HG03575 (cell line): ENCODE measurements around the gene IDI2.
"Not testable (repeated sequence)": the region's sequence is repeated elsewhere in the genome, so short reads cannot be mapped to it uniquely, and the experiment has no call there.

Experiments
- ATAC-seq: cut with Tn5 transposase; IDR thresholded peaks from one replicate; pipeline ENCODE4 v1.9.1; 2021; ENCODE audit not compliant: unreplicated experiment, insufficient number of reproducible peaks, low FRiP score; ENCODE audit errors: extremely low read depth

The IDI2 gene

DNA sequence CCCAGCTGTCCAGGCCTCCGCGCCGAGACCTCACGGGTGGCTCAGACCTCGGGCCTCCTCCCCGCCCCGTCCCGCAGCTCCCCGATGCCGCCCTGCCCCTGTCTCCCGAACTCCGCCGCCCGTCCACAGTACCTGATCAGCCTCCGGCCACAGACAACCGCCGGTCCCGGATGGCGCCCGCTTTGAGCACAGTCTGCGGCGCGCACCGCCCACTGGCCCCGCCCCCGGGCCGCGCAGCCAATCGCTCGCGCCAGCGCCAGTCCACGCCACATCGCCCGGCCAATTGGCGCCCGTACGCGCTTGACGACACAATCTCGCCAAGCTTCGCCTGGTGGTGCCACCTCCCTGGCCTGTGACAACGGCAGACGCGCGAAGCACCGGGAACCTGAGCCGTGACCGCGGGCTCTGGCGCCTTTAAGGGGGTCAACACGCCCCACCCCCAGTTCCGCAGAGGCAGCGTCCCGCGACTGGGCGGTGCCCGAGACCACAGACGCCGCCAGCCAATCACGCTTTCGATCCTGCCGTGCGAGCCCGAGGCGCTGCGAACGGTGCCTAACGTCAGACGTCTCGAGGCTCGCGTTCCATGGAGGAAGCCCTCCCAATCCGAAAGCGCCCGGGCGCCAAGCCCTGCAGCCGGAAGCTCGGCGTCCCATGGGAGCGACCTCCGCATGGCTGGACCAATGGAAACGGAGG is 23.2 kb upstream of the IDI2 start, which contains the start of gene IDI1:
Gene IDI1 (minus strand): TSS at position 388 of the 693 bp plus-strand sequence. CDS start 116 bp downstream, at position 272.
- ATAC-seq = peak; percentile 61

DNA sequence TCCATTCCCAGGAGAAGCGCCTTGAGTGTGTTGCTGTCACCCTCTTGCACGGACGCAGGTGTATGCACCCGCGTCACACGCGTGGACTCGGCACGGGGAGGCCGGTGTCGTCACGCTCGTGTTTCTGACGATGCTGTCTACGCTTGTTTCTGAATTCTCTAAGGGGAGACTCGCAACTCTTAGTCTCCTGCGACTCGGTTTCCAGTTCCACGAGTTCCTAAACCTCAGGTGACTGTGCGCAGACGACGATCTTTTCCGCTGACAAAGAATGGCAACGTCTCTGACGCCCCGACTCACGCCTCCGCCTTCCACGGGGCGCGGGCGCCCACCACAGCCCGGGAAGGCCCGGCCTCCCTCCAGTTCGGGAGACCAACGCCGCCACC is 22.7 kb upstream of the IDI2 start:
- no peak for ATAC-seq

DNA sequence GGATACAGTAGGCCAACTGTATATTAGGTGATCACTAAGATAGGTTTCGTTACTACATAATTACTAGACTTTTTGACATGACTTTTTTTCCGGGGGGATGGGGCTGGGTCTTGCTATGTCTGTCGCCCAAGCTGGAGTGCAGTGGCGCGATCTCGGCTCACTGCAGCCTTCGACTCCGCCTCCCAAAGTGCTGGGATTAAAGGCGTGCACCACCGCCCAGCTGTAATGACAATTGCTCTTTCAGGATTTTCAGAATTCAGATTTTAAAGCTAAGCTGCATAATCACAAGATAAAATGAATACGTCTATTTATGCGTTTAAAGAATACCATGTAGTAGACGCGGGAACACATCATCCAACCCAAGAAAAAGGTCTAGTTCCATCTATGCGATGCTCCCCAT is 22.3 kb upstream of the IDI2 start:
- ATAC-seq = no peak

DNA sequence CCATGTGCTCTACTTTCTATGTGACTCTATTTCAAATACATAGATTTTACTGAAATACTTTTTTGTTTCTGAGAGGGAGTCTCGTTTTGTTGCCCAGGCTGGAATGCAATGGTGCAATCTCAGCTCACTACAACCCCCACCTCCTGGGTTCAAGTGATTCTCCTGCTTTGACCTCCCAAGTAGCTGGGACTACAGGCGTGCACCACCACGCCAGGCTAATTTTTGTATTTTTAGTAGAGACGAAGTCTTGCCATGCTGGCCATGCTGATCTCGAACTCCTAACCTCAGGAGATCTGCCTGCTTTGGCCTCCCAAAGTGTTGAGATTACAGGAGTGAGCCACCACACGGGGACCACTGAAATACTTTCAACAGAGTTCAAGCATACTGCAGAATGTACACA is 19.8 kb upstream of the IDI2 start:
- no peak for ATAC-seq

- no peak for ATAC-seq
These were observed 19.3 kb upstream of the IDI2 start for GRCh38 chr10:1044964-1045363.

DNA sequence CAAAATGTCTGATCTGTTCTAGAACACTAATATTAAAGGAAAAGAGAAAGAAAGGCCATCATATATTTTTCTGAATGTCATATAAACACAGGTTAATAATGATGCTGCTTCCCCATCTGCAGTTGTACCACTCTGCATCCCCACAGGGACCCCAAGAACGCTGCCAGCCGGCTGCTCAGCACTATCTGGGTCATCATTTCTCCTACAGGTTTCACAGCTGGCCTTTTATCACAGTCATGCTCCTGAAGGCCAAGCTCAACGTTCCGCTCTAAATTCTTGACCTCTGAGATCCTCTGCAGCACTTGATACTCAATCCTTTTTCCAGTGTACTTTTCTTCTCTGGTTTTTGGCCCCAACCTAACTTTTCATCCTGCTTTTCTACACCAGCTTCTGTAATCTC is 18.5 kb upstream of the IDI2 start:
- no peak for ATAC-seq

- peak; percentile 34 for ATAC-seq
These were observed 17.9 kb upstream of the IDI2 start for GRCh38 chr10:1043532-1043995.

DNA sequence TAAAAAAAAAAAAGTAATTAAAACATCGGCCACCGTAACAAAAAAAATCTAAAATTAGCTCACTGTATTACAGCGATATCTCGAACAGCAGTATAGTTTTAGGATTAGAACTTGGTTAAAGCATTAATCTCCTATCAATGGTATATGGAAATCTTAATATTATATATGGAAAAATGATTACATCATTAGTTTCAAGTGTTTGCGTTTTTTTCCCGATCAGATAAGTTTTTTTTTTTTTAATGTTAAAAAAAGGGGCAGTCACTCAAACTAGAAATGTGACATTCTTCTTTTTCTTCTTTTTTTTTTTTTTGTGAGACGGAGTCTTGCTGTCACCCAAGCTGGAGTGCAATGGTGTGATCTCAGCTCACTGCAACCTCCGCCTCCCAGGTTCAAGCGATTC is 15.9 kb upstream of the IDI2 start:
- ATAC-seq = no peak

DNA sequence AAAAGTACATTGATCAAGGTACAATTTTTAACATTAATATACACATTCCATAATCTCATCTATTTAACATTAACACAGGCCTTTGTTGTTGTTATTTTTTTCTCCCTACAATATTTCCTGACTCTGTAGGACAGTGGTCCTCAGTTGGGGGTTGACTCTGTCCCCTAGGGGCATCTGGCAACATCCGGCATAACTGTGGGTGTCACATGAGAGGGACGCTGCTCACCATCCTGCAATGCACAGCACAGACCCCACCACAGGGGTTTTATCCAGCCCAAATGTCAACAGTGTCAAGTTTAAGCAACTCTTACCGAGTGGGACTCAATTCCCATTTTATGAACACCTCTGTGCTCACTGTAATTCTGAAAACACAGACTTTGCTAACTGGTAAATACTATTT is 14.5 kb upstream of the IDI2 start:
- no peak for ATAC-seq

DNA sequence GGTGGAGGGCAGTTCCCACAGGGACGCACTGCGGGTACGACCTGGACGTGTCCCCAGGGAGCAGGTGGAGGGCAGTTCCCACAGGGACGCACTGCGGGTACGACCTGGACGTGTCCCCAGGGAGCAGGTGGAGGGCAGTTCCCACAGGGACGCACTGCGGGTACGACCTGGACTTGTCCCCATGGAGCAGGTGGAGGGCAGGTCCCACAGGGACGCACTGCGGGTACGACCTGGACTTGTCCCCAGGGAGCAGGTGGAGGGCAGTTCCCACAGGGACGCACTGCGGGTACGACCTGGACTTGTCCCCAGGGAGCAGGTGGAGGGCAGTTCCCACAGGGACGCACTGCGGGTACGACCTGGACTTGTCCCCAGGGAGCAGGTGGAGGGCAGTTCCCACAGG is 13.1 kb upstream of the IDI2 start:
- not testable (repeated sequence) for ATAC-seq

DNA sequence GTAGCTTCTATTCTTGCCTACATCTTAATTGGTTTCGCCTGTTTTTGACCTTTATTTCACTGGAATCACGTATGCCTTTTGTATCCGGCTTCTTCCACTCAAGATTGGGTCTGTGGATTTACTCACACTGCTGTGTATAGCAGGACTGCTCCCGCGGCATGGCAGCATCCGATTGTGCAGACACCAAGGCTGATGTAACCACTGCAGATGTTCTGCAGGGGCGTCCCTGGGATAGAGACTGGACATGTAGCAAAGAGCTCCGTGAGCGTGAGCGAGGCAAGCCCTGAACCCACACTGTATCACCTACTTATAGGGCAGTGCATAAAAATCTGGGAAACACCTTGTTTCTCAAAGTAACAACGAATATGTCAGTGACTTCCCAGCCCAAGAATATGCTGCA is 11.4 kb upstream of the IDI2 start:
- no peak for ATAC-seq

DNA sequence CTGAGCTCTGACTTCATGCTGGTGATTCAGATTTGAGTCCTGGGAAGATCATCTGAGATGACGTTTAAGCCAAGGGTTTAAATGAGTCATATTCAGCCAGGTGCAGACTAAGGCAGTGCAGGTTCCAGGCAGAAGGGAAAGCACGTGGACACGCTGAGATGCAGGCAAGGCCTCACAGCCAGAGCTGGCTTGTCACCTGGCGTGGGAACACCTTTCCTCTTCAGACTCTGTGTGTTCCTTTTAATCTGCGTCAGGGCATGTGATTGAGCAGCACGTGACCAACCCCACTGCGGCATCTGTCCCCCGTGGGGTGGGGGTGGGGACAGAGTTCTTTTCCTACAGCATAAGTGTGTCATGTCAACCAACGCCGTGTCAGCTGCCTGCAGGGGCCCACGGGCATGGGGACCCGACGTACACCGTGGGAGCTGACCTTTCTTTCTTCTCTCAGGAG is 10.7 kb upstream of the IDI2 start:
- ATAC-seq = peak; percentile 45

- ATAC-seq = no peak
These were observed 9.5 kb upstream of the IDI2 start for GRCh38 chr10:1035201-1035600.

- ATAC-seq = no peak
These were observed 9.1 kb upstream of the IDI2 start for GRCh38 chr10:1034758-1035157.

DNA sequence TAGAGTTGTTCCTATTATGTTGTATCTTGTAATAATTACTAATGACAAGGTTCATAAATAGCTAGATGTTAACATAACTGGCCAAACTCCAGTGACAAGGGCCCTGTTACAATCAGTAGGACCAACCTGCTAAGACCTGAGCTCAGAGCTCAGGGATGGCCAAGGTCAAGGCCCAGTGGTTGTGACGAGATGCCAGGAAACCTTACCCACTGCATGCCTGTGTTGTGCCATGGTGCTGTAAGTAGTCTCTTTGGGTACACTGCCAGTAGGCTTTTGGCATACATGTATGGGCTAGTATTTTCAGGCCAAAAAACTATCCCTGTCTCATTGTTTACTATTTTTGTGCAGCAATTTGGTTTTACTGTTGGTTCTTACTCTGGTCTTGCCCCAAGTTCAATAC is 7.9 kb upstream of the IDI2 start:
- no peak for ATAC-seq

GRCh38 chr10:1029838-1030237 is 4.2 kb upstream of the IDI2 start:
- ATAC-seq = no peak

DNA sequence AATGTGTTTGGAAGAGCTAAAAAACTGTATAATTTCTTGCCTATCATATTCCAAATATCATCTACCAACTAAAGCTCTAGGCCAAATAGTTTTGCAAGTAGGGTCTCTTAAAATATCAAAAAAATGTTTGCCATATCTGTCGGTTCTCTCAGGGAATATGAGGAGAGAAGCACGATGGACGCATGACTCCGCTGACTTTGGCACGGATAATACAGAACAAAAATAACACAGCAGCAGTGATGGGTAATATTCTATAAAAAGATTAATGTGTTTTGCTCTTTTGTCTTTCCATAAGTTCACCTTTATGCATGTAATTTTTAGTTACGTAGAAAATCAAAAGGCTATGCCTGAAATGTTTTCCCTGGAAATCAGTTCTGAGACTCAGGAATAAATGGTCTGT is 919 bp upstream of the IDI2 start:
- ATAC-seq = no peak

- no peak for ATAC-seq
These were observed 1.6 kb downstream of the IDI2 start for GRCh38 chr10:1024103-1024502.

DNA sequence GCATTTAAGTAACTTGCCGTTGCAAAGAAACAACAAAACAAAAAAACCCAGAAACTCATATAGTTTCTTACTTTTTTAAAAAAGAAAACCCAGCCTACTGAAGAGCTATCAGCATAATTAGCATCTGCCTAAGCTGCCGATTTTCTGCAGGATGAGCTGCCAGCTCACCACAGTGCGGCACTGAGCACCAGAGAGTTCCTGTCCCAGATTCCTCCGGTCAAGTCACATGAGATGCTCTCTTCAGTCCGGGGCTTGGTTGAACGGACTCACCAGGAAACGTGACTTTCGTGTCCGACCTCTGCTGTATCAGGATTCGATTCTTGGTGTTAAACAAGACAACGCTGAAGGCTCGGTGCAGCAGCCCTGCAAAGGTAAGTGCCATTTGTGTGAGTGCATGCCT is 3.2 kb downstream of the IDI2 start:
- no peak for ATAC-seq

DNA sequence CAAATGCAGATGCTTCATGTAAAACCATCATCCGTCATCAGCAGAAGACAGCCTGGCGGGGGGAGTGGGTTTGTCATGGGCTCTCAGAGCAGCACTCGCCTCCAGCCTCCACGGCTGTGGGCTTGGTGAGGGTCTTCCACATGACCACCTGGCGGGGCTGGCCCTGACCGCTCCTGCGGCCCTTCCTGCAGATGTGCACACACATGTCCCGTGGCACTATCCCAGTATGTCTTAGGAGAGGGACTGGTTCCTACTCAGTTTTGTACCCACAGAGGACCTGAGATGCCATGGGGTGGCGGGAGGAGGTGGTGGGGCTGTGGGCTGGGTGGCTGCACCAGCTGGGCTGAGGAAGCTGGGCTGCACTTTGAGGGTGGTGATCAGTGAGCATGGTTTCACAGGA is 4.7 kb downstream of the IDI2 start:
- ATAC-seq = no peak

DNA sequence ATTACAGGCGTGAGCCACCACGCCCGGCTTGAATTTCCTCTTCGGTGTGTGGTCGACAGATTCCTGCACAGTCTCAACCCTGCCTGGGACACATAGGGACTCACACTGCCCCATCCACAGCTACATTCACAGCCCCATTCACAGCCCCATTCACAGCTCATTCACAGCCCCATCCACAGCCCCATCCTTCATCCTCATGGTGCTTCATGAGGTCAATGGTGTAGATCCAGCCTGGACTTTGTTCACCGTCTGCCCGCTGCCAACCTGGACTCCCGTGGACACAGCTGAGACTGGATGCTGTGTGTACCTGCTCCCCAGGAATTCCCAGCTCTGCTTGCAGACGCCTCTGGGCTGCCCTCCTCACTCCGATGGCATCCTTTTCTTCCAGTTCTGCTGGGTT is 5.2 kb downstream of the IDI2 start:
- ATAC-seq = no peak
